ENCODE results near the gene STPG4.

The STPG4 gene

DNA sequence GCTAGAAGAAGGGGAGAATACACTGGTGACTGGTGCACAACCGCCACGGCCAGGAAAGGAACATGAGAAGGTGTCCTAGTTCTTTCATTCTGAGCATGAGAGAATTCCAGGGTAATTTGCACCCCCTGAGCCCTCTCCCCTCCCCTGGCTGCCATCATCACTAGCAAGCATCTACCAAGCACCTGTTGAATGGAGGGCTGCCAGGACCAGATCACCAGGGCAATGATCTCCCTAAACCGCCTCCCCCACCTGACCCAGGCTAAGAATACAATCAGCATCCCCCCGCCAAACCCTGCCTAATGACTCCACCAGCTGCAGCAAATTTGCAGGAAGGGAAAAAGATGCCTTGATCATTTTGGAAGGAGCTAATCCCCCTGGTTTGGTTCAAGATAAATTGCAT is 100.2 kb downstream of the STPG4 start:
- DNase-seq (ENCODE audit: low read depth, low spot score), result no peak

DNA sequence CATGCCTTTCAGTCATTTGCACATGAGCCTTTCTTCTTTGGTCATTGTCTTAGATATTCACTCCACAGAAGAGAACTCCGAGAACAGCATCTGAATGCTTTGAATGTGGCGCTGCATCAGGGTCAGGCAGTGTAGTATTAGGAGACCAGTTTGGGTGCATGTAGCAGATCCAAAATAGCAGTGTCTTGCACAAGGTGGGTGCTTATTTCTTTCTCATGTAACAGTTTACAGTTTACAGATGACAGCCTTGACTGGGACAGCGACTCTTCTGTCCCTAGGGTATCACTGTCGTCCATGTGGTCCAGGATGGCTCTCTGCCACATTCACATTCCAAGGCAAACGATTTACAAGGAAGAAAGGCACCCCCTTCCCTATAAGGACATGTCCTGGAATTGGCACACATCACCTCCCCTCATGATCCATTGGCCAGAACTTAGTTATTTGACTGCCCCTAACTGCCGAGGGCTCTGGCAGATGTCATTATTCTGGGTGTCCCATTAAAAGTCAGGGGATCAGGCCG is 101.0 kb downstream of the STPG4 start:
- no peak for DNase-seq (ENCODE audit: low read depth, low spot score)

DNA sequence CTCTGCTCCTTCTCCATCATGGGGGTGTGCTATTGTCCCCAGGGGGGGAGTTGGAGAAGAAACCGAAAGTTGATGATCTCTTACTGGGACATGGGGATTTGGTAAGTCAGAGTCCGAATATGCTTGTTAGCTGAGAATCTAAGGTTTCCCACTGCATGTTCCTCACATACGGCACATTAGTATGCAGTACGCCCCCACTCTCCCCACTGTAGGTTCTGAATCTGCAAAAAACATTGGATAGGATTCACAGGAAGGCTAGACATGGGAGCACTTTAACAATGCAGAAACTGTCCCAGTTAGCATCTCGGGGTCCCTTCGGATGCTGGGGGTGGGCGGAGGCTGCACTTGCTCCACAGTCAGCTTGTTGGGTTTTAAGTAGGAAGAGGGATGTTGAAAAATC is 102.3 kb downstream of the STPG4 start:
- DNase-seq (ENCODE audit: low read depth, low spot score), result no peak

DNA sequence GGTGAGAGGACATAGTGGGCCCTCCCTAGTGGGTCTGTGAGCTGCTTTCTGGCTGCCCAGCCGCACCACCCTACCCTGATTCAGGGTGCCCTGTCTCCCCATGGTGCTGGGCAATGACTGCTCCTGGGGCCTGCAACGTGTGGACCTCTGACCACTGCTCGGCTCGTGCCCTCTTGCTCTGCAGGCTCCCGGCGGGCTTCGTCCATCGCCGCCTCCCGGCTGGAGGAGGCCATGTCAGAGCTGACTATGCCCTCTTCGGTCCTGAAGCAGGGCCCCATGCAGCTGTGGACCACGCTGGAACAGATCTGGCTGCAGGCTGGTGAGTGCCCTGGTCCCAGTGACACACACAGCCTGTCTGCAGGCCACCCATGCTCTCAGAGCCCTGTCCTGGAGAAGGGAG is 103.5 kb downstream of the STPG4 start:
- no peak for DNase-seq (ENCODE audit: low read depth, low spot score)

DNA sequence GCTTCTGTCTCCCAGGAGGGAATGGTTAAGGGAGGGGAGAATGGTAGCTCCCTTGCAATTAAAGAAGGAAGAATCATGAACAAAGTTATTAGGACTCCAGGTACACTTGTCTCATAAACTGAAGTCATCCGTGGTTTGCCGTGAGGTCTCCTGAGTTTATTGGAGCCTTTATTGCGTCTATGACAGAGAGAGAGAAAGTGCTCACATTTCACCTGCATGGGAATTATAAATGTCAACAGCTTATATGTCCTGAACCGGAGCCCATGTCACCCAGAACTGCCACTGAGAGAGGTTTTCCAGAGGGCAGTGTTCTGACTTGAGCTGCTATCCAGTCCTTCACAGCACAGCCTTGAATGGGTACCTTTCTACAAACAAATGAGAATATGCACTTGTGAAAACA is 104.3 kb downstream of the STPG4 start:
- no peak for DNase-seq (ENCODE audit: low read depth, low spot score)

DNA sequence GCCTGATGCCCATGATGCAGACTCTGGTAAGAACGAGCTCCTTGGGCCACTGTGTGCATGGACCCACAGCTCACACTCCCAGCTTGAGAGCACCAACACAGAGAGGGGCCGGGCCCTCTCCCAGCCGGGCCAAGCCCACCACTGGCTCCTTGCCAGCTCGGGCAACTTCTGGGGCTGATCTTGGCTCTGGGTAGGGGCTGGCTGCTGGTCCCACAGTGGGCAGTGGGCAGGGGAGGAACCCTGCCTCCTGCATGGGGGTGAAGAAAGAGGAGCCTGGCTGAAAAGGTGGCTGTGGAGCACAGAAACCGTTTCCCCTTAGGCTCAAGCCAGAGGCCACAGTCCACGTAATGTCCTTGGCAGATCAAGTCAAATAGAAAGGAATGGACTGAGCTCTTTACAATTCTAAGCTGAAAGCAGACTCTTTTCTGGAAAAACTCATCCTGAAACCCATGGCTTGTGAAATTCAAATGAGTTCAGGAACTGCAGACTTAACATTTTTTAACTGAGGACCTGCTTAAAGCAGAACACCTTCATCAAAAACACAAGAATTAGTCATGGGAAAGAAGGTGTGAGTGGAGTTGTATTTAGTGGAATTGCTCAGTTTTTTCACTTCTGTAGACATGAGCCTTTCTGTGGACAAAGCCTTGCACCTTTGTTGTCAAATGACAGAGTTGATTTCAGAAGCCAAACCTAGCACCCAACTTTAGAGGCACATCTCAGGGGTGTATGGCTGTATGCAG is 104.9 kb downstream of the STPG4 start:
- DNase-seq (ENCODE audit: low read depth, low spot score), result no peak

DNA sequence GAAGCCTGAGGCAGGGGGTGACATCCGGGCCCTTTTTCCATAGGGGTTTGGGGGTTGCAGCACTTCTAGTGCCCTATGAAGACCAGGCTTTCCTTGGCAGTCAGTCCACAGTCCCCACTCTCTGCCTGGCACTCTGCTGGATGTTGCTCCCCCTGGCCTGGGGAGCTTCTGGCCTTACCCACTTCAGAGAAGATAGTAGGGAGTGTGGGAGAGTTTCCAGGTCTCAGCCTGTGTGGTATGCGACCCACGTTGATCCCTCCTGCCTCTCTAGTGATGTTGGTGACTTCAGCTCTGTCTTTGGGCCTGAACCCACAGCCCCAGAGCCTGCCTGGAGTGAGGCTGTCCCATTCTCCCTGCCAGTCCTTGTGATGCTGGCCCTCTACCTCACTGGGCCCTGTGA is 105.6 kb downstream of the STPG4 start:
- DNase-seq (ENCODE audit: low read depth, low spot score), result no peak

DNA sequence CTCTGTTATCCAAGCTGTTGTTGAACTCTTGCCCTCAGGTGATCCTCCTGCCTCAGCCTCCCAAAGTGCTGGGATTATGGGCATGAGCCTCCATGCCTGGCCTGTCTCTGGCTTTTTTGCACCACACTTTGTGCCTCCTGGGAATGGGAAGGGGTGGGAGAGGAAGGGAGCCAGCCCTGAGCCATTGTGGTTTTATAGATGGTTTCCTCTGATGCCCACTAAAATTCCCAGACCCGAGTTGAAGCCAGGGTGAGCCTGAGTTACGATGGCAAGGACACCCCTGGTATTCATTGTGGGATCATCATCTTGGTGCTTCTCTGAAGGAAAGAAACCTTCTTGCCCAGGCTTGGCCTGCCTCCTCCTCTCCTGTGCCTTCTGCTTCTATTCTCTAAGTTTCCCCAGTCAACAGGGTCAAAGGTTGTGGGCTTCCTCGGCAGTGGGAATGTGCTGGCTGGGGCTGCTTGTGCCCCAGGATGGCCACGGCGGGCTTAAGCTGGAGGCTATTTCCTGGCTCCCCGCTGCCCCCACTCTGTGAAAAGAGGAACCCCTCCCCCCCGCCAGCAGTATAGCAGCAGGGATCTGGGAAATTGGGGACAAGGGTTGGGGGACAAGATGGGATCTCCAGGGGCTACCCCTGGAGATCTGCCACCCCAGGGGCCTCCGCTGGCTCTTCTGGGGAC is 106.2 kb downstream of the STPG4 start:
- no peak for DNase-seq (ENCODE audit: low read depth, low spot score)

DNA sequence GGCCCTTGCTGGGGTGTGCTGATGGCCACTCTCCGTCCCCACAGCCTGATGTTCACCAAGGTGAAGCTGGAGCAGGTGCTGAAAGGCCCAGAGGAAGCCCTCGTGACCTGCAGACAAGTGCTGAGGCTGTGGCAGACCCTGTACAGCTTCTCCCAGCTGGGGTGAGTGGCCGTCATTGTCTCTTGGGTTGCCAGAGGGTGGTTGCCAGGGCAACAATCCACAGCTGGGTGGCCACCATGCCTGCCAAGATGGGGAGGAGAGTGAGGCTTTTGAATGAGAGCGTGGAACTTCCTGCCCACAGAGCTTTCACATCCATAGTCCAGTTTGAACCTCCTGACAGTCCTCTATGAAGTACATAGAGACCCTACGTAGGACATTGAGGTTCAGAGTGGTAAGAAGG is 108.8 kb downstream of the STPG4 start:
- DNase-seq (ENCODE audit: low read depth, low spot score), result no peak

DNA sequence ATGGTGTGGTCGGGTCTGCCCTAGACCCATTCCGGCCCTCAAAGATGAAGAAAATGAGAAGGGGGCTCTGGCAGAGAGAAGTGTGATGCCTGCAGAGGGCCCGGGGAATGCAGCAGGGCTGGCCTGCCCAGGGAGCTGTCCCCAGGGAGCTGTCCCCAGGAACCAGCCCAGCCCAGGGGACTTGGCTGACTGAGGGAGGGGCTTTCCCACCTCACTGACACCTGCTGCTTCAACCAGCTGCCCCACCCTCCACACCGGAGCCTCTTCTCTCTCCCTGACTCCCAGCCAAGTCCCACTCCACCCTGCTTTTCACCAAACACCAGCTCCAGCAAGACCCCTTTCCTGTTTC is 111.2 kb downstream of the STPG4 start:
- no peak for DNase-seq (ENCODE audit: low read depth, low spot score)

DNA sequence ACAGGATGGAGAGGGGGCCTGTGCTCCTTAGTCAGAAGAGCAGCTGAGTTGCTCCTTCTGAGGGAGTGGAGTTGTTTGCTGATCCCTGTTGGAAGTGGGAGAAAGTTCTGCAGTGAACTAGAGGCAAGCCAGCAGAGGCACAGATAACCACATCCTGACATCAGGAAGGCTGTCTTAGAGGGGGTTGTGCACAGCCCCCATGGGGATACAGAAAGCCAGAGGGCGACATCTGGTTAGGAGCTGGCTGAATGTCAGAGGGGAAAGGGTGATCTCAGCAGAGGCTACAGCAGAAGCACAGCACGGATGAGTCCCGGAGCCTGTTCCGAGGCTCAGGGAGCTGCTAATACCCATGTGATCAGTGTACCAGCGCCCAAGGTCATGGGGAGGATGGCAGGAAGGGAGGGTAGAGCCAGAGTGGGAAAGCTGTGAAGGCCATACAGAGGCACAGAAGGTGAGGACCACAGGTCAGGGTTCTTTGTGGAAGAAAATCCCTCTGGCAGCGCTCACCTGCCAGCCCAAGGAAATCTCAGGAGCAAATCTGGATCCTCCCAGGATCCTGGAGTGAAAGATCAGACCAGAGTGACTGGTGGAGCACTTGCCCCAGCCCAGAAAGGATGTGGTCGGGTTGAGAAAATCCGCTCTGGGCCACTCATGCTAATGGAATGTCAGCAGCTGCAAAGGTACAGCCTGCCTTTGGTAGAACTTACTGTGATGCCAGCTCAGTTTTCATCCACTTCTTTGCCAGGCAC is 111.8 kb downstream of the STPG4 start:
- DNase-seq (ENCODE audit: low read depth, low spot score), result peak; percentile 96

DNA sequence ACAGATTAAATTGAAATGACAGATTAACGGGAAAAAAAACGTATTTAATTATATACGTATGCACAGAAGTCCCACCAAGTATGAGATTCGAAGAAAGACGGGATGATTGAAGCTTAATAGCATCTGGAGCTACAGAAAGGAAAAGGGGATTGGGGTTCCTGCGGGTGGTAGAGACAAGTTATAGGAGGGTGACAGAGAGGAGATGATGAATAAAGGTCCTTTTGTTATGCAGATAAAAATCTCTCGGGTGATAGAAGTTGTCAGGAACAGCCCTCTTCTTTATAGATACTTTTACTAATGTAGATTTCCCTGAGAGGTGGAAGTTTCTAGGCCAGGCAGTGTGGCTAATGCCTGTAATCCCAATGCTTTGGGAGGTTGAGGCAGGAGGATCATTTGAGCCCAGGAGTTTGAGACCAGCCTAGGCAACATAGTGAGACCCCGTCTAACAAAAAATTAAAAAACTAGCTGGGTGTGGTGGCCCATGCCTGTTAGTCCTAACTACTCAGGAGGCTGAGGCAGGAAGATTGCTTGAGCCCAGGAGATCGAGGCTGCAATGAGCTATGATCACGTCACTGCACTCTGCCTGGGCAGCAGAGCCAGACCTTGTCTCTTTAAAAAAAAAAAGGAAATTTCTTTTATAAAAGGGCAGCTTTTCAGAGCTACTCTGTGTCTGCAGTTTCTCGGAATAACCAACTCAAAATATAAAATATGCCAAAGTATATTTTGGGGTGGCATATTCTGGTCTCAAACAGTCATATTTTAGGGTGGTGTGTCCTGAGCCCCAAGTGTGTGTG is 113.0 kb downstream of the STPG4 start:
- DNase-seq (ENCODE audit: low read depth, low spot score), result no peak

DNA sequence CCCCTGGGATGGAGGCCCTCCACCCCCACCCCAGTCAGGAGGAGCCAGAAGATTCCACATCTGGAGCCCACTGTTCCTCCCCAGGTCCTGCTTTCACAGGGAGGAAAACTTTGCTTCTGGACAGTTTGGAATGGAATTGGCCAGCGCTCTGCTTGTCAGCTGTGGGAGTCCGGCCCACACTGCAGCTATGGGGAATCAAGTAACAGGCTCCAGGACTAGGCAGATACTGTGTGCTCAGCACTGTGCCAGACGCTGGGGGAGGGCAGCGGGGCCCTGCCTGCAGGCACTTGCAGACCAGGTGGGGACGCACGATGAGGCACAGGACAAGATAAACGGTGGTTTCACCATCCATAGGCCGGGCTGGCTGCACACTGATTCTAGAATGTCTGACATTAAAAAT is 114.0 kb downstream of the STPG4 start:
- no peak for DNase-seq (ENCODE audit: low read depth, low spot score)

DNA sequence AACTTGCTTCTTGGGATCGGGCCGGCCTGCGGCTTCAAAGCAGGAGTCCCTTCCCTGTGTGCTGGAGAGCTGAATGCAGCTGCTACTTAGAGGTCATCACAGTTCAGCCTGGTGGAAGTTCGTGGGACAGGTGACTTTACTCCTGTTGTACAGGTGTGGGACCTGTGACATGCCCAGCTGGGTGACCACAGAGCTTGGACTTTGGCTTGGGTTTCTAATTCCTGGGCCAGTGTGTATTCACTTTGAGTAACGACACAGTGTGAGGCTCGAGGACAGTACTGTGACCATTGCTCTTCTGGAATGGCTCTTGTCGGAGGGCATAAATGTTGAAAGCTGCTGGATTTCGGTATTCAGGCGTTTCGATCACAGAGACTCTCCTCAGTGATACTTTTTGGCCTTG is 114.5 kb downstream of the STPG4 start:
- no peak for DNase-seq (ENCODE audit: low read depth, low spot score)

DNA sequence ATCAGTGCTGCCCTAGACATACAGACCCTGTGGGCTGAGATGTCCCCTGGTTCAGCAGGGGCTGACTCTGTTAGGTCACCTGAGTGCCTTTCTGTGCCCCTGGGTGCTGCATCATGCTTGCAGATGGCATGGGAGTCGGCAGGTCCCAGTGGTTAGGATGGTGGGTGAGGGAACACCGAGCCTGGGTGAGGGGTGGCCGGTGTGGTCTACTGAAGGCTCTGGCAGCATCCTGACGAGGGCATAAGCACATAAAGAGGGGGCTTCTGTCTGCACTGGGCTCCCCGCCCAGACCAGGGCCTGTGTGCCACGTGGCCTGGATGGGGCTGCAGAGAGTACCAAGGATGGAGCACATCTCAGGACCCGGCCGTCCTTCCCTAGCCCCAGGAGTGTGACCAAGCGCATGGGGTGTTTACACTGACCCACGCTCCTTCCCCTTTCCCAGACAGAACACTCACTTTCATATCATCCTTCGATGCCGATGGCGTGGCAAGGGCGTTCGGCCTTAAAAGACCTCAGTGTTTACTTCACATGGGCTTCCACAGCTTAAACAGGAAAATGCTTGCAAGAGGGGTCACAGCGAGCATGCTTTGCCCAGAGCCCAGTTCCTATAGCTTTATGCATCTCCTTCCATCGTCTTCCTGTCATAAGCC is 115.1 kb downstream of the STPG4 start:
- DNase-seq (ENCODE audit: low read depth, low spot score), result no peak

DNA sequence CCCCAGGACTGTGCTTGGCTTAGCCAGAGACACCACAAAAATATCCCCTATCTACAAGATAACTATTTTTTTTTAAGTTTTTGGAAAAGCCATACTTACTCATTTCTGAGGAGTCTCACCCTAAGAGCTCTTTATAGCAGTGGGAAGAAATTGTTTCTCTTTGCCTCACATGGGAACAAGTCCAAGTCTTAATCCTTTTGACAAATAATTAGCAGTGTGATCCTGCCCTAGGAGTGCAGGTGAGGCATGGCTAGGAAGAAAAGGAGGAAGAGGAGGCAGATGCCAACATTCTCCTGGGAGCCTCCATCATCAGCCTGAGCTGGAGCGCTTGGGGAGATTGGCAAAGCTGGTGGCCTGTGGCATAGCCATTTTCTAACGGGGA is 115.6 kb downstream of the STPG4 start:
- no peak for DNase-seq (ENCODE audit: low read depth, low spot score)

DNA sequence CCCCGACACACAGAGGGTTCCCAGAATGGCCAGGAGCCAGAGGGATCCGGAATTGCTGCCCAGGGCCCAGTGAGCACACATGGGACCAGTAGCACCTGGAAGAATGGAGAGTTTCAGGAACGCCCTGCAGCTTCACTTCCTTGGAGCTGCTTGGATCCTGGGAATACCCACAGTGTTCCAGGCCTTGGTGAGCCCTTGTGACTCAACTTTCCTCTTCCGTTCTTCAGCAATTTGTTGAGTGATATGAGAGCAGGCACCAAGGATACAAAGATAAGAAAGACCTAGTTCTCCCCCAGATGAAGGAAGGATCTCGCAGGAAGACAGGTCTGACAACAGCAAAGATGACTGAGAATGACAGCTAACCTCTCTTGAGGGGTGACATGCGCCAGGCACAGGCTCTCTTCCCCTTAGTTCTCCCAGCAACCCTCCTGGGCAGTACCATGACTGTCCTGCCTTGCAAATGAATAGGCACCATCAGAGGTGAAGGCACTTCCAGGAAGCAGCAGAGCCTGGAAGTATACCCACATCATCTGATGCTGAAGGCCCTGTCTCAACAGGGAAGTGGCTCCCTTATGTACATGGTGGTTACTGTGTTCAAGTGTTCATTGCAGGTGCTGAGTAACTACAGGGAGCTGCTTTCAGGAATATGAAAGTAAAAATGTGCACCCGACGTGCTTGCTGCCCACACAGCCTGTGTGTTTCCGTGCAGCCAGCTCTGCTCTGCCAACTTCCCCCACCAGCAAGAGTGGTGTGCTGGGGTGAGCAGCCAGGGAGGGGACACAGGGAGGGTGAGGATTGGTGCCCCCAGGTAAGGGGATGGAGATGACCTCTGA is 116.2 kb downstream of the STPG4 start:
- no peak for DNase-seq (ENCODE audit: low read depth, low spot score)

DNA sequence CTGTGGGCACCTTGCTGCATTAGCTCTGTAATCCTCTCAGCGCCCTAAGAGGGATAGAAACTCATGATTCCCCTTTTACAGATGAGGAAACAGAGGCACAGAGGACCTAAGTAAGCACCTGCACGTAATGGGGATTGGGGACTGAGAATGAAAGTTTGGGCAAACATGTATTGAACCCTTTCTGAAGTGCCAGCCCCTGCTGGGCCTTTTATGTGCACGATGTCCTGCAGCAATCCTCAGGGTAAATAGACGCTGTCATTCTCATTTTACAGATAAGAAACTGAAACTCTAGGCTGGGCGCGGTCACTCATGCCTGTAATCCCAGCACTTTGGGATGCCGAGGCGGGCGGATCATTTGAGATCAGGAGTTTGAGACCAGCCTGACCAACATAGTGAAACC is 117.4 kb downstream of the STPG4 start:
- no peak for DNase-seq (ENCODE audit: low read depth, low spot score)
